Kidney (tissue), 14 donors: ENCODE measurements around the gene HIBADH. TPM values are rescaled to one million over a fixed set of nuclear protein-coding genes. Genes with fewer than 3 reads are reported as not detected.
"Not testable (repeated sequence)": the region's sequence is repeated elsewhere in the genome, so short reads cannot be mapped to it uniquely, and the experiment has no call there.

Experiments
- DNase-seq, 5 donors: peaks; one replicate each; pipeline ENCODE4 v3.0.0-alpha.2; 2013 to 2020
- FAIRE-seq: peaks from 2 replicates; lab custom pipeline; 2012; peaks lifted over from hg19 to GRCh38; lab: Jason Lieb, UNC
- H3K27ac ChIP-seq, 2 donors: one replicate each; pipeline ENCODE4 v1.7.0; 2013; ENCODE audit warnings: low read depth in 2 of 2, low read length in 2 of 2, inconsistent platforms in 1 of 2
- H3K27me3 ChIP-seq: one replicate; pipeline ENCODE4 v1.7.1; 2013; ENCODE audit warnings: low read length, inconsistent platforms; ENCODE audit not compliant: control insufficient read depth, insufficient read depth
- H3K36me3 ChIP-seq, 3 donors: one replicate each; pipeline versions ENCODE4 v1.7.0 to v1.7.1; 2013; ENCODE audit warnings: low read length in 3 of 3, control low read depth in 1 of 3, inconsistent platforms in 1 of 3; ENCODE audit not compliant: insufficient read depth in 3 of 3, control insufficient read depth in 2 of 3
- H3K4me1 ChIP-seq, 3 donors: one replicate each; pipeline versions ENCODE4 v1.7.0 to v1.7.1; 2013; ENCODE audit warnings: low read length in 3 of 3, inconsistent platforms in 1 of 3, low read depth in 1 of 3; ENCODE audit not compliant: control insufficient read depth in 2 of 3, insufficient read depth in 2 of 3
- H3K4me3 ChIP-seq, 3 donors: one replicate each; pipeline versions ENCODE4 v1.7.0 to v1.8.1; 2013; ENCODE audit warnings: low read length in 3 of 3, control low read depth in 1 of 3, inconsistent platforms in 1 of 3
- H3K9ac ChIP-seq, 3 donors: one replicate each; pipeline versions ENCODE4 v1.7.0 to v1.7.1; 2013; ENCODE audit warnings: low read length in 3 of 3, control low read depth in 1 of 3, inconsistent platforms in 1 of 3
- H3K9me3 ChIP-seq, 3 donors: one replicate each; pipeline versions ENCODE4 v1.7.0 to v1.7.1; 2013; ENCODE audit warnings: low read length in 3 of 3, control low read depth in 1 of 3, inconsistent platforms in 1 of 3; ENCODE audit not compliant: control insufficient read depth in 2 of 3, insufficient read depth in 1 of 3
- intact Hi-C: fragments of 100-400 bp; cut with DNase I; formaldehyde crosslinking; loops from one replicate; pipeline ENCODE4 v1.11.1; 2022
- polyA plus RNA-seq: library from polyadenylated mRNA; stranded (reverse); fragments of 350-450 nt; fragmentation: Illumina TruSeq; extraction: RNeasy Lipid Tissue Mini Kit (QIAGEN cat#74804); gene quantifications from one replicate; pipeline ENCODE4 v1.2.3, GENCODE V29; 2014; ENCODE audit warnings: low read depth, low replicate concordance; ENCODE audit not compliant: insufficient read depth
- total RNA-seq: library from RNA; stranded (reverse); fragmentation: NEBNext Ultra II Directional; extraction: Animal tissue kit (Norgen Biotek cat#: 25700); gene quantifications from one replicate; pipeline ENCODE4 v1.2.1, GENCODE V29; 2021
- TF ChIP-seq, protein P1 (sequence below): IDR thresholded peaks from 3 replicates; pipeline ENCODE4 v1.5.1; 2012; ENCODE audit warnings: mild to moderate bottlenecking, moderate library complexity, borderline replicate concordance; ENCODE audit not compliant: insufficient read depth; ENCODE audit errors: extremely low read depth
- donor health status: control.
- donor health status: control.
- donor health status: control.
- donor health status: control.
- donor health status: control.
- donor health status: DM: yes; HTN: yes; CAD: no.
- donor health status: Normal renal cell carcinoma (clear cell type).

HIBADH gene
- total and polyA plus RNA-seq, 2 donors from 2014 or later = 42.6 to 160 TPM

DNA sequence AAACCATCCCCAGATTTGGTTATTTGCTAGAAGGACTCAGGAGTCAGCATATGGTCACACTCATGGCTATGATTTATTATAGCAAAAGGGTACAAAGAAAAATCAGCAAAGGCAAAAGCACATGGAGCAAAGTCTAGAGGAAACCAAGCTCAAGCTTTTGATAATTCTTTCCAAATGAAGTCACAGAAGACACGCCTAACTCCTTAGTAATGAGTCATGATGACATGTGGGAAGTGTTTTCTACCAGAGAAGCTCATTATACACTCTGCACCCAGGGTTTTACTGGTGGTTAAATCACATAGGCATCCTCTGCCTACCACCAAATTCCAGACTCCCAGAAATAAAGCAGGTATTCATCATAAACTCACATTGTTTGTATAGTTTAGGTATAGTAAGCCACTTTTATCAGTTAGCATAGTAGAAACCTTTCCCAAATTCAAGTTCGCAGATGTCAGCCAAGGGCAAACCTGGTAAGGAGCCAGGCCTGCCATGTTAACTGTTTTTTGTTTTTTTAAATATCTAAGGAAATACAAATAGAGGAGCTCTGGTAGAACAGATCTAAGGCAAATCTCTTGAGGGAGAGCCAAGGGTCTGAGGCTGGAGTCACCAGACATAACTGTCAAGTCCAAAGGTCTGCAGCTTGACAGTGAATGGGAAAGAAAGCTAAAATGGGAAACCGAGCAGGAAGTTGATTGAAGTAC is 15.4 kb upstream of the HIBADH start:
- intact Hi-C loops = no loop called here
- TF ChIP-seq, protein P1, sequence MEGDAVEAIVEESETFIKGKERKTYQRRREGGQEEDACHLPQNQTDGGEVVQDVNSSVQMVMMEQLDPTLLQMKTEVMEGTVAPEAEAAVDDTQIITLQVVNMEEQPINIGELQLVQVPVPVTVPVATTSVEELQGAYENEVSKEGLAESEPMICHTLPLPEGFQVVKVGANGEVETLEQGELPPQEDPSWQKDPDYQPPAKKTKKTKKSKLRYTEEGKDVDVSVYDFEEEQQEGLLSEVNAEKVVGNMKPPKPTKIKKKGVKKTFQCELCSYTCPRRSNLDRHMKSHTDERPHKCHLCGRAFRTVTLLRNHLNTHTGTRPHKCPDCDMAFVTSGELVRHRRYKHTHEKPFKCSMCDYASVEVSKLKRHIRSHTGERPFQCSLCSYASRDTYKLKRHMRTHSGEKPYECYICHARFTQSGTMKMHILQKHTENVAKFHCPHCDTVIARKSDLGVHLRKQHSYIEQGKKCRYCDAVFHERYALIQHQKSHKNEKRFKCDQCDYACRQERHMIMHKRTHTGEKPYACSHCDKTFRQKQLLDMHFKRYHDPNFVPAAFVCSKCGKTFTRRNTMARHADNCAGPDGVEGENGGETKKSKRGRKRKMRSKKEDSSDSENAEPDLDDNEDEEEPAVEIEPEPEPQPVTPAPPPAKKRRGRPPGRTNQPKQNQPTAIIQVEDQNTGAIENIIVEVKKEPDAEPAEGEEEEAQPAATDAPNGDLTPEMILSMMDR = no peak
- Histone ChIP-seq H3K9me3 (no peaks in the 10 kb centered on the region), H3K27me3 (no peaks in the 10 kb centered on the region), H3K4me1 (no peaks in the 10 kb centered on the region), H3K27ac (peak overlapping the region; percentile 3 to 54), H3K4me3 (no peak overlapping the region), H3K9ac (no peak overlapping the region), H3K36me3 (no peaks in the 10 kb centered on the region)
- FAIRE-seq = no peak
- DNase-seq = peak in 1 of 5 donors; percentile 11

DNA sequence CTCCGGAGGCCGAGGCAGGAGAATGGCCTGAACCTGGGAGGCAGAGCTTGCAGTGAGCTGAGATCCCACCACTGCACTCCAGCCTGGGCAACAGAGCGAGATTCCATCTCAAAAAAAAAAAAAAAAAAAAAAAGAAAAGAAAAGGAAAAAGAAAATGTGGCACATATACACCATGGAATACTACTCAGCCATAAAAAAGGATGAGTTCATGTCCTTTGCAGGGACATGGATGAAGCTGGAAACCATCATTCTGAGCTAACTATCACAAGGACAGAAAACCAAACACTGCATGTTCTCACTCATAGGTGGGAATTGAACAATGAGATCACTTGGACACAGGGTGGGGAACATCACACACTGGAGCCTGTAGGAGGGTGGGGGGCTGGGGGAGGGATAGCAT is 11.4 kb upstream of the HIBADH start:
- H3K36me3 ChIP-seq, FAIRE-seq, H3K27ac ChIP-seq, intact Hi-C loops, H3K27me3 ChIP-seq, DNase-seq, H3K4me1 ChIP-seq, H3K9ac ChIP-seq, H3K4me3 ChIP-seq, H3K9me3 ChIP-seq: not testable (repeated sequence)

DNA sequence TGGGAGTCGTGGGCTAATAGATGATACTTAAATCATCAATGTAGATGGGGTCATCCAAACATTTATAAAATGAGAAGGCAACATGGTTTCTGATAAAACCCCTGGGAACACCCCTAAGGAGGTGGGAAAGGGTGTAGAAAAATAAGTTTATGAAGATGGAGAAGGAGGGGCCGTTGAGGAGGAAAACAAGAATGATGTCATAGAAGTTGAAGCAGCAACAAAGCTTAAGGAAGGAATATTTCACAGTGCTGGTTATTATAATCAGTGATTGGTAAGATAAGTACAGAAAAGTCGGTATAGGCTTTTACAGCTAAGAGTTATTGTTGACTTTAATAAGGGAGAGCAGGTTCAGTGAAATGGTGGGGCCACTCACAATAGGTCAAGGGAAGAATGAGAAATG is 9.0 kb upstream of the HIBADH start:
- FAIRE-seq (no peak), DNase-seq (no peak)
- Histone ChIP-seq H3K27ac (no peak overlapping the region), H3K9ac (no peak overlapping the region), H3K4me1 (no peaks in the 10 kb centered on the region), H3K4me3 (no peak overlapping the region), H3K36me3 (no peaks in the 10 kb centered on the region), H3K27me3 (no peaks in the 10 kb centered on the region), H3K9me3 (no peaks in the 10 kb centered on the region)
- TF ChIP-seq, protein P1 = no peak
- intact Hi-C loops = no loop called here

DNA sequence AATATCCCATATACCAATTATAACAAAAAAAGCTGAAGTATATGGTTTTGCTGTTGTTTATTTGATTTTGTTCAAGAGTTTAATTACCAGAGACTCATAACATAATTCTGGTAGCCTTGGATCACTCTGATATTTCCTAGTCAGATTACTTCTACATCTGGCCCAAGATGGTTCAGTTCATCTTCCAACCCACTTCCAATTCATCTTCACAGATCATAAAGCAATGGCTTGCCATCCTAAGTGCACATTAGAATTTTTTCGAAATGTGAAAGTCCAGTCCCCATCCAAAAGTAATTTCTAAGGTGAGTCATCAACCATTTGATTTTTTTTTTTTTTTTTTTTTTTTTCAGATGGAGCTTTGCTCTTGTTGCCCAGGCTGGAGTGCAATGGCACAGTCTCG is 8.0 kb upstream of the HIBADH start:
- no peak for DNase-seq
- Histone ChIP-seq H3K27ac (no peak overlapping the region), H3K27me3 (no peaks in the 10 kb centered on the region), H3K9ac (no peak overlapping the region), H3K4me3 (no peak overlapping the region), H3K36me3 (no peaks in the 10 kb centered on the region), H3K9me3 (no peaks in the 10 kb centered on the region), H3K4me1 (no peaks in the 10 kb centered on the region)
- intact Hi-C loops = no loop called here
- no peak for FAIRE-seq
- TF ChIP-seq, protein P1 = no peak
